GM18861 (cell line): Measurements from ENCODE around the gene IL10RB.
"Not testable (repeated sequence)": the region's sequence is repeated elsewhere in the genome, so short reads cannot be mapped to it uniquely, and the experiment has no call there.

Source experiments
- ATAC-seq: cut with Tn5 transposase; IDR thresholded peaks from one replicate; pipeline ENCODE4 v1.9.1; 2021; ENCODE audit not compliant: unreplicated experiment

The IL10RB gene

DNA sequence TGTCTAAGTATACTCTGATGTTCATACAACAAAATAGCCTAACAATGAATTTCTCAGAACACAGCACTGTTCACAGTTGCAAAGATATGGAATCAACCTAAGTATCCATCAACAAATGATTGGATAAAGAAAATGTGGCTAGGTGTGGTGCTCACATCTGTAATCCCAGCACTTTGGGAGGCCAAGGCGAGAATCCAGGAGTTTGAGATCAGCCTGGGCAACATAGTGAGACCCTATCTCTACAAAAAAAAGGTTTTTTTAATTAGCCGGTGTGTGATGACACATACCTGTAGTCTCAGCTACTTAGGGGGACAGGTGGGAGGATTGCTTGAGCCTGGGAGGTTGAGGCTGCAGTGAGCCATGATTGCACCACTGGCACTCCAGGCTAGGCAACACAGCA is 25.8 kb upstream of the IL10RB start:
- no peak for ATAC-seq

DNA sequence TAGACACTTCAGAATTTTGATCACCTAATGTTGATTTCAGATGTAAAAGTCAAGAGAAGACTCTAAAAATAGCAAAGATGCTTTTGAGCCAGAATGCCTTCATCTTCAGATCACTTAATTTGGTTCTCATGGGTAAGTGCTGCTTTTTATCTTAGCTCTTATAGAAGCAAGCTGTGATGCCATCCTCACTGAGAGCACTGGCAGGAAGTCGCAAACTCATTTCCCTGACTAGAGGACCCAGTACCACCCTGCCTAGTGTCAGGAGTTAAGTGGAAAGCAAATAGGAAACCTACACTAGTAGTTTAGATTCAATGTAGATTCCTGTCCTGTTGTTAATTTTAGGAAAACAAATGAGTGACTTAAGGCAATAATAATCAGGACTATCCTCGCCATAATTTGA is 24.3 kb upstream of the IL10RB start:
- ATAC-seq = no peak

DNA sequence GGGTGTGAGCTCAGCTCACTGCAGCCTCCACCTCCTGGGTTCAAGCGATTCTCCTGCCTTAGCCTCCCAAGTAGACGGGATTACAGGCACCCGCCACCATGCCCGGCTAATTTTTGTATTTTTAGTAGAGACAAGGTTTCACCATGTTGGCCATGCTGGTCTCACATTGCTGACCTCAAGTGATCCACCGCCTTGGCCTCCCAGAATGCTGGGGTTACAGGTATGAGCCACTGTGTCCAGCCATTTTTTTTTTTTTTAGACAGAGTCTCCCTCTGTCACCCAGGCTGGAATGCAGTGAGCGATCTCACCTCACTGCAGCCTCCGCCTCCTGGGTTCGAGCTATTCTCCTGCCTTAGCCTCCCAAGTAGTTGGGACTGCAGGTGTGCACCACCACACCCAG is 23.3 kb upstream of the IL10RB start:
- ATAC-seq = not testable (repeated sequence)

- ATAC-seq = no peak
These were observed 21.9 kb upstream of the IL10RB start for GRCh38 chr21:33244082-33244778.

DNA sequence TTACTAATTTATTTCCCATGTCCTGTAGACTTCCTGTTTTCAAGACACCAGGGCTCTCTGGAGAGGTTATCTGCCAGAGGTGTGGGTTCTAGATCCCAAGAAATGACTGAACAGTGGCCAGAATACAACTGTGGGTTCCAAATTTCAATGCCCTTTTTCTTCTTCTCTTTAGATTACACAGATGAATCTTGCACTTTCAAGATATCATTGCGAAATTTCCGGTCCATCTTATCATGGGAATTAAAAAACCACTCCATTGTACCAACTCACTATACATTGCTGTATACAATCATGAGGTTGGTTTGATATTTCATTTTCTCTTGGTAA is 21.4 kb upstream of the IL10RB start:
- ATAC-seq = no peak

DNA sequence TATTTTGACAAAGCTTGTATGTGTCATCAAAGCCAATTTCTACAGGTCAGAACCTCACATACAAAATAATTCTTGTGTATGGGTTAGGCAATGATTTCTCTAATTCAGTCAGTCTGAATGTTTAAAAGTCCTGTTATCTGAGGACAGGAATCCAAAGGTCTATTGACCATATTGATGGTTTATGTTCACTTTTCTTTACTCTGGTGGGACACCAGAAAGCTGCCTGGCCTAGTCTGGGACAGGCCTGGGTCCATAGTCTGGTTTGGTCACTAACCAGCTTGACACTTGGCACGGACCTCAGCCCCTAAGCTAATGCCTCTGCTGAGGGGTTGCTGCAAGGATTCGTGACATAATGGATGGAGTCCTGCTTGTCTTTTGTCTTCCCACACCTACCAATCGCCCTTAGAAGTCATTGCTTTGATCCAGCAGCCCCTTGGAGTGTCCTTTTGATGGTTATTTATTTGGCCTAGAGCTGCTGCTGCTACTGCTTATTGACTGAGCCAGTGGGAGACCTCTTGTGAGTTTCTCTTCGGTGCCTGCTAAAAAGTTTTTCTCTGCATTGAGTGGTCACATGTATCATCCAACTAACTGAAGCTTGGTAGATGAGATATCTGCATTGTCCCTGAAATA is 20.8 kb upstream of the IL10RB start:
- no peak for ATAC-seq

- no peak for ATAC-seq
These were observed 19.7 kb upstream of the IL10RB start for GRCh38 chr21:33246506-33246905.

- ATAC-seq = no peak
These were observed 19.2 kb upstream of the IL10RB start for GRCh38 chr21:33246963-33247362.

- no peak for ATAC-seq
These were observed 18.6 kb upstream of the IL10RB start for GRCh38 chr21:33247599-33247998.

DNA sequence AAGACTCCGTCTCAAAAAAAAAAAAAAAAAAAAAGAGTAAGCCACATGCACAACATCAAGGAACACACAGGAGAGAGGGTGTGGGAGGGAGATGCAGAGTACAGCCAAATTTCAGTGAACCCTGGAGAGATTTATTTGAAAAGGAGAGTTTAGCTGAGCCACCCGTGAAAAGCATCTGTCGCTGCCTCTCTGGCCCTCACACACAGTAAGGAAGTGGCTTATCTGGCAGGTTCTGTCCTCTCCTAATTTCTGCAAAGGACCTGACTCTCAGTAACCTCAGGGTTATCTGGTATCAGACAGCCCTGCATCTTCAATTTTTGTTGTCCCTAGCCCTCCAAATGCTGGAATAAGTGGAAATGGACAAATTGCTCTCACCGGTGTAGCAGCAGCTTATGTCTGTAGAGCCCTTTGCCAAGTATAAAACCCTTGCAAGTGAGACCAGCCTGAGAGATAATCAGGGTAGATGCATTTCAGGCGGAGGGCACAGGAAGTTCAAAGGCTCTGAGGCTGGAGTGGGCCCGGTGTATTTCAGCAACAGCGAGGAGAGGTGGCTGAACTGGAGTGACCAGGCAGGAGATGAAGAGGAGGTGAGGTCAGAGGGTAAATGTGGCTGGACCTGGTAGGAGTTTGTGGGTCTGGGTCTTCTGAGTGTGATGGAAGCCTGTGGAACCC is 16.7 kb upstream of the IL10RB start:
- no peak for ATAC-seq

- no peak for ATAC-seq
These were observed 15.0 kb upstream of the IL10RB start for GRCh38 chr21:33251119-33251518.

DNA sequence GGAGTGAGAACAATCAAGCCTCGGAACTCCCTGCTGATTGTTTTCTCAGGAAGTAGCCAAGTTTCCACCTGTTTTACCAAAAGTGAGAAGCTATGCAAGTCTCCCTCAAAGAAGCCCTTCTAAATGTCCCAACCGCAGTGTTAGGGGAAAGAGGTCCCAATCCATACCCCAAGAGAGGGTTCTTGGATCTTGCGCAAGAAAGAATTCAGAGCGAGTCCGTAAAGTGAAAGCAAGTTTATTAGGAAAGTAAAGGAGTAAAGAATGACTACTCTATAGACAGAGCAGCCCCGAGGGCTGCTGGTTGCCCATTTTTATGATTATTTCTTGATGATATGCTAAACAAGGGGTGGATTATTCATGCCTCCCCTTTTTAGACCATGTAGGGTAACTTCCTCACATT is 12.8 kb upstream of the IL10RB start:
- not testable (repeated sequence) for ATAC-seq

DNA sequence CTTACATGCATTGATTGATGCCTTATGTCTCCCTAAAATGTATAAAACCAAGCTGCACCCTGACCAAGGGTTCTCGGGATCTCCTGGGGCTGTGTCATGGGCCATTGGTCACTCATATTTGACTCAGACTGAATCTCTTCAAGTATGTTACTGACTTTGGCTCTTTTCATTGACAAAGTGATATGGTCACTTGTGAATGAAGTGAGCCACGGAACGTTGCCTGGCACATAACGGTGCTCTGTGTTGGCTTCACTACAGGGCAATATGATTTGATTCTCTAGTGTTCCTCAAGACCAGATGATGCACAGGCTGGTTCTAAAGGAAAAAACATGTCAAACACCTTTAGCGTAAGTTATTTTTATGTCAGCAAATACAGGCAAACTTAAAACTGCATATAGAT is 11.4 kb upstream of the IL10RB start:
- ATAC-seq = no peak

- ATAC-seq = no peak
These were observed 10.8 kb upstream of the IL10RB start for GRCh38 chr21:33255404-33255803.

DNA sequence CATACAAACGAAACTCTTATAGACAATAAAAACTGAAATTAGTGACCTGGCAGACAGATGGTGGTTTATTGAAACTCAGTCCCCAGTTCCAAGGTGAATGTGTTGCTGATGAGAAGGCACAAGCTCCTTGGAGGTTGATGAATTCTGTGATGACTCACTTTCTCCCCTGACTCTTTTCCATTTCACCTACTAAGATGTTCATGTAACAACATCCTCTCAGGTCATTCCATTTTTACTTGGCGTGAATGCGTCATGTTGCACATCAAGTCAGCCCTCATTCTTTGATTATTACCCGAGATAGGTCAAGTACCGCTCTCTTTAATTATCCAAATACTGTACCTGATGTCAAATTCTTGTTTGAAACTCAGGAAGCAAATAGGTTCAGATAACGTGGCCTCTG is 10.1 kb upstream of the IL10RB start:
- no peak for ATAC-seq

DNA sequence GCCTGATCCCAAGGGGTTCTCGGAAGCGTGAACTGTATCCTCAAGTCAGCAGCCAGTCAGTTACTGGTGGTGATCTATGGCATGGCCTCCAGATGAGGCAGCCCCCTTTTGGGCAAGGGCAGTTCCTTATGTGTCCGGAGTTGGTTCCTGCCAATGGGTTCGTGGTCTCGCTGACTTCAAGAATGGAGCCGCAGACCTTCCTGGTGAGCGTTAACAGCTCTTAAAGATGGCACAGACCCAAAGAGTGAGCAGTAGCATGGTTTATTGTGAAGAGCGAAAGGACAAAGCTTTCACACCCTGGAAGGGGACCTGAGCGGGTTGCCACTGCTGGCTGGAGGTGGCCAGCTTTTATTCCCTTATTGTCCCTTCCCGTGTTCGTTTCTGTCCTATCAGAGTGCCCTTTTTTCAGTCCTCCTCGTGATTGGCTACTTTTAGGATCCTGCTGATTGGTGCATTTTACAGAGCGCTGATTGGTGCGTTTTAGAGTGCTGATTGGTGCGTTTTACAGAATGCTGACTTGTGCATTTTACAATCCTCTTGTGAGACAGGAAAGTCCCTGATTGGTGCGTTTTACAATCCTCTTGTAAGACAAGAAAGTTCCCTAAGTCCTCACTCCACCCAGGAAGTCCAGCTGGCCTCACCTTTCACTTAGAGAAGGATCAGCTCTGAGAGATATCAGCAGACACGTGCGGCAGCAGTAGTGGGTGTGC is 8.9 kb upstream of the IL10RB start:
- ATAC-seq = no peak

GRCh38 chr21:33258475-33258874 is 7.7 kb upstream of the IL10RB start:
- no peak for ATAC-seq

DNA sequence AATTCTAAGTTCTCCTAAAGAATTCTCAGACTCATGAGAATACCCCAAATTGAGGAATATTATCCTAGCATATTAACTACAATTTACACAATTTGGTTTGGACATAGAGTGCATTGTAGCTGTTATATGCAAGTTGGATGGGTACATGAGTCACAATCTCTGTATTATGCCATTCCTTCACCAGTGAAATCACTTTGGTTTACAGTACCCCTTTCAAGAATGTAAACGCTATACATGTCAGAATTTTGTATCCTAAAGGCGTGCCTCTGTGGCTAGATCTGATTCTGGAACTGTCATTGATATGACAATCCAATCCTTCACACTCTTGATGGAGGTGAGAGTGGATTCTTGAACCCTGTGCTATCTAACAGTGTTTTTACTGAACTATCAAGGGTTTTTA is 6.7 kb upstream of the IL10RB start:
- ATAC-seq = no peak

GRCh38 chr21:33259995-33260394 is 6.2 kb upstream of the IL10RB start:
- ATAC-seq = no peak

DNA sequence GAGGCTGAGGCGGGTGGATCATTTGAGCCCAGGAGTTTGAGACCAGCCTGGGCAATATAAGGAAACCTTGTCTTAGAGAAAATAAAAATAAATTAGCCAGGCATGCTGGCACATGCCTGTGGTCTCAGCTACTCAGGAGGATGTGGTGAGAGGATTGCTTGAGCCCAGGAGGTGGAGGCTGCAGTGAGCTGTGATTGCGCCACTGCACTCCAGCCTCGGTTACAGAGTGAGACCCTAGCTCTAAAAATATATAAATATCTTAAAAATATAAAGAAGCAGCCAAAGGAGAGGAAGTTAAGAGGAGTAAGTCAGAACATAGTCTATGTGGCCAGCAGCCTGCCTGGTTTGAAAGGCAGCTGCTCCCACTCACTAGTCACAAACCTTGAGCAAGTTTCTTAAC is 4.5 kb upstream of the IL10RB start:
- no peak for ATAC-seq

DNA sequence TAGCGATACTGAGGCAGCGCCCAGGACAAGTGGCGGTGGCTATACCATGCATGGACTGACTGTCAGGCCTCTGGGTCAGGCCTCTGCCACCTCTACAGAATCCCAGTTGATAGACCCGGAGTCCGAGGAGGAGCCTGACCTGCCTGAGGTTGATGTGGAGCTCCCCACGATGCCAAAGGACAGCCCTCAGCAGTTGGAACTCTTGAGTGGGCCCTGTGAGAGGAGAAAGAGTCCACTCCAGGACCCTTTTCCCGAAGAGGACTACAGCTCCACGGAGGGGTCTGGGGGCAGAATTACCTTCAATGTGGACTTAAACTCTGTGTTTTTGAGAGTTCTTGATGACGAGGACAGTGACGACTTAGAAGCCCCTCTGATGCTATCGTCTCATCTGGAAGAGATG is 3.2 kb upstream of the IL10RB start:
- ATAC-seq = no peak

DNA sequence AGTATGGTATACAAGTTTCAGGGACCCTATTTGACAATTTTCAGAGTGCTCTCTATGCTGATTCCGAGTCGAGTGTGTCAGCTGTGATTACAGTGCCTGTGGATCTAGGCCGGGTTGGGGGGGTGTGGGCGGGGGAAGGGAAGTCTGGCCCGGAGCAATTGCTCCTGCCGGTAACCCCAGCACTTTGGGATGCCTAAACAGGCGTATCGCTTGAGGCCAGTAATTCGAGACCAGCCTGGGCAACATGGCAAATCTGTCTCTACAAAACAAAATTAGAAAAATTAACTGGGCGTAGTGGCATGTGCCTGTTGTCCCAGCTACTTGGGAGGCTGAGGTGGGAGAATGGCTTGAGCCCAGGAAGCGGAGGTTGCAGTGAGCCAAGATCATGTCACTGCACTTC is 1.6 kb upstream of the IL10RB start:
- ATAC-seq = no peak
